ENCODE data around the gene TLN1.

The TLN1 gene

DNA sequence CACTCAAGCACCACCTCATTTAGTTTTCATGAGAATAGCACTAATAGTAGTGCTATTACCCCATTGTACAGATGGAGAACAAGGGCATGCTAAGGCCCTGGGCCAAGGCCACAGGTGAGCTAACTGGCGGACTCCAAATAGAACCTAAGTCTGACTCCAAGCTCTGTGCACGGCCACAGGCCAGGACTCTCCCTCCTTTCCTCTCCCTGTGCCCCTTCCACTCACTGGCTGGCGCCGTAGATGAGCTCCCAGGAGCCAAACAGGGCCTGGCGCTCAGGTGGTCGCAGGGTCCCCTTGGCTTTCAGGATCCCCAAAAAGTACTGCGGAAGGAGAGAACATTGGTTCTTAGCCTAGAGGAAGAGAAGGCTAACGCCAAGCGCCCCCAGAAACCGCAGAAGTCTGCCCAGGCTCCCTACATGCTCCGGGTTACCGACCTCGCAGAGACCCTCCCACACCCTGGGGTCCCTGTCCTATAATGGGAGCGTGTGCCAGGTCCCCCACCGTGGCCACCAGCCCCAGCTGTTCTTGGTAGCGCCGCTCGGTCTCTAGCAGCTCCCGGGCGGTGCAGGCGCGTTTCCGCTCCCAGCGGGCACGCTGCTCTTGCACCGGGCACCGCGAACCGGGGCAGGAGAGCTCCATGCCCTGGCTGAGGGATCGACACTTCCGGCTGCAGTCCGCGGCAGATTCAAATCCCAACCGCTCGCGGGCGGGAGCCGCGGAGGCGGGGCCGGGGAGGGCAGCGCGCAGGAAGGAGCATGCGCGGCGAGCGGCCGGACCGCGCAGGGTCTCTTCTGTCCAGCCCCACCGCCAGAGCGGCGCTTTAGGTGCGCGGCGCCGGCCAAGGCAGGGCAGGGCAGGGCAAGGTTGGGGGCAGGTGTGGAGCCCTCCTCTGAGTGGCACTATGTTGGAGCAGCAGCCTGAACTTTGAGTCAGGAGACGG is 67.2 kb downstream of the TLN1 start, which contains the start of gene ARHGEF39:
ARHGEF39 (minus strand) TSS at position 665 of the 940 bp plus-strand sequence; CDS start at position 639, 26 bp downstream.
- no peak for DNase-seq (ENCODE audit: low read depth, low spot score)

DNA sequence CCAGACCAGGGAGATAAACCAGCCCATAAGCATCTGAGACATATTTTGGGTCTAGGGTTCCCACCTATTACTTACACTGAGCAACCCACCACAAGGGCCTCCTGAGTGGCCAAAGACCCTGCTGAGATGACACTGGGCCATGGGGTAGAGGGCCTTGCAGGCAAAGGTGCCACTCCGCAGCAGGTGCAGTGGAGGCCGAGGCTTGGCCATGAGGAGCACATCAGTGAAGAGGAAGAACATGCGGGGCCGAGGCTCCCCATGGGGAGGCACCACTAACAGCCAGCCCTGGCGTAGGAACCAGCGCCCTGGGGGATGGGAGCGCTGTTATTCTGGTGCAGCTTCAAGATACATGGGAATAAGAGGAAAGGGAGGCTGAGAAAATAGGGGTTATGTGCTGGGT is 69.6 kb downstream of the TLN1 start:
- DNase-seq (ENCODE audit: low read depth, low spot score) = no peak

DNA sequence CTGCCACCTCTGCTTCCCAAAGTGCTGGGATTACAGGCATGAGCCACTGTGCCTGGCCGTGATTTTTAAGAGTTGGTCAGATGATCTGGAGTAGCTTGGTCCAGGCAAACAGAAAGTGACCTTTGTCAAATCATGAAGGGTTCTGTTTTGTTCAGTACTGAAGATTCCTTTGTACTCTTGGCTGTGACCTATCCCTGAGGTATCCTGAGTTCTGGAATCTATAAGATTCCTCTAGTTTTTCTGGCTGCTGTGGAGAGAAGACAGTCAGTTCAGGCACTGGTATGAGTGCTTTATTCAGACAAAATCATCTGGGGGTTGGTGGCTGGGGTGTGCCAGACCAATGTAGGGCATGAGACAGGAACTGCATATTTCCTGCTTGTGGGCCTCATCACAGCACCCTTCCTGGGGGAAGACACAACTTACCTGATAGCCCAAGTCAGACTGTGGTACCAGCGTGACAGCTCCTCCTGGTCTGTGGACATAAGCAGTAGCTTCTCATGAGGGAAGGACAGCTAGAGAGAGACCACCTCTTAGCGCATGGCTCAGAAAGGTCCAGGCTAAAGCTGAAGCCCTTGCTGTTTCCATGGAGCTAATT is 70.1 kb downstream of the TLN1 start:
- no peak for DNase-seq (ENCODE audit: low read depth, low spot score)

DNA sequence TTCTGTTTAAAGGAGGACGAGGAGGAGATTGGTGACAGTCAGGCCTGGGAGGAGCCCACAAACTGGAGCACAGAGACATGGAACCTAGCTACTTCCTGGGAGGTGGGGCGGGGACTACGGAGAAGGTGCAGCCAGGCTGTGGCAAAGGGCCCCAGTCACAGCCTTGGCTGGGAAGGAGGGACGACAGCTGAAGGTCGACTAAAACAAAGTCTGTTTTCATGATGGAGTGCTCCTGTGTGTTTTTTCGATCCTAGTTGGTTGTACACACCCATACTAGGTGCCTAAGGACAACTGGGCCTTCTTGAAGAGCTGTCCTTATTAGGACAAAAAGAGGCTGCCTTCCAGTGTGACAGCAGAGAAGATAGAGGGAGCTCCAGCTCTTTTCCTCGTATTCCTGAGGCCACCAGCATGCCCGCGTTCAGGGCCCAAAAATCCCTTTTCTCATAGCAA is 71.0 kb downstream of the TLN1 start:
- DNase-seq (ENCODE audit: low read depth, low spot score) = no peak

DNA sequence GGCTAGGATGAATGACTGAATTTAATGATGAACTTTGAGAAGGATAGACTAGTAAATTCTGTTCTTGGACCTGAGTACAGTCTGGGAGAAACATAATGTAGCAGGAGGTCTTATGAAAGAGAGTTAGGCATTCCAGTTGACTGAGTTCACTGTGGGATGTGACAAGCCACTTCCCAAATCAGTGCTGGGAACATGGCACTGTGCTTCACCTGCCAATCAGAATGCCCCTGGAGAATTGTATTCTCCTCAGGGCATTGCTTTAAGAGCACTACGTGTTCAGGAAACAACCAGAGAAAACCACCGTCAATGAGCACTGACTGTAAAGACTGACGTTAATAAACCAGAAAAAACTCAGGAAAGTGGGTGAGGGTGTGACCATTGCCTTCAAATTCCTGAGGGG is 72.7 kb downstream of the TLN1 start:
- no peak for DNase-seq (ENCODE audit: low read depth, low spot score)

DNA sequence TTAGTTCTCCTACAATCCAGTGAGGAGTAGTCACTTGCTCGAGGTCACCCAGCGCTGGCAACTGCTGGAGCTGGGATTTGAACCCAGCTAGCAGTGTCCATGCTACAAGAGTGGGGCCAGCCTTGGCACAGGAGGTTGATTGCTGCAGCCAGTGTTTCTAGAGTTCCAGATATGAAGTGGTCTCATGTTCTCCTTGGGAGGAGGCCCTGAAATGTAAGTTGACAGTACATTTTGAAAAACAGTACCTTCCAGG is 73.1 kb downstream of the TLN1 start:
- DNase-seq (ENCODE audit: low read depth, low spot score) = no peak

DNA sequence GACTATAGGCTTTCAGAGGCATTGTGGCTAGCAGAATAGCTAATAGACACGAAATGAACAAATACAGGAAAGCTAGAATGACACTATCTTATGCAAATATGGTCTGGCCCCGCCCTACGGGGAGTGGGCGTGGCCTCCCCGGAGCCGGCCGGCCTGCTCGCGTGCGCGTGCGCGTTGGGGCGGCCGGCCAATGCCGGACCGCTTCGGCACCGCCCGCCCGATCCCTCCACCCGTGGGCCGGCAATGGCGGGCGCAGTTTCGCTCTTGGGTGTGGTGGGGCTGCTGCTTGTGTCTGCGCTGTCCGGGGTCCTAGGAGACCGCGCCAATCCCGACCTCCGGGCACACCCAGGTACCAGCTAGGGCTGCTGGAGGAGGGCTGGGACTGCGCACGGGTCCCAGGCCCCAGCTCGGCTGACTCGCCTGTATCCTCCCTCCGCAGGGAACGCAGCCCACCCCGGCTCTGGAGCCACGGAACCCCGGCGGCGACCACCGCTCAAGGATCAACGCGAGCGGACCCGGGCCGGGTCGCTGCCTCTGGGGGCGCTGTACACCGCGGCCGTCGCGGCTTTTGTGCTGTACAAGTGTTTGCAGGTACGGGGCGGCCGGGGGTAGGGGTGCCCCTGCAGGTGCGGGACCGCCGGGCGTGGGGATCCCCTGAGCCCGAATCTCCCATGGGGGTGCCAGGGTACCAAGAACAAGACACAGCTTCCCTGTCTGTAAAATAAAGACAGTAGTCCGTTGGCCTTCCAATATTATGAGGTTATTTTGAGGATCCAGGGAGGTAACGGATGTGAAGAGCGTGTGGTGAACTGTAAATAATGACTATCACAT is 73.6 kb downstream of the TLN1 start, which contains the start of gene CCDC107:
CCDC107 (plus strand) TSS at position 156 of the 831 bp plus-strand sequence; CDS start at position 244, 88 bp downstream.
- DNase-seq (ENCODE audit: low read depth, low spot score) = peak; percentile 58

DNA sequence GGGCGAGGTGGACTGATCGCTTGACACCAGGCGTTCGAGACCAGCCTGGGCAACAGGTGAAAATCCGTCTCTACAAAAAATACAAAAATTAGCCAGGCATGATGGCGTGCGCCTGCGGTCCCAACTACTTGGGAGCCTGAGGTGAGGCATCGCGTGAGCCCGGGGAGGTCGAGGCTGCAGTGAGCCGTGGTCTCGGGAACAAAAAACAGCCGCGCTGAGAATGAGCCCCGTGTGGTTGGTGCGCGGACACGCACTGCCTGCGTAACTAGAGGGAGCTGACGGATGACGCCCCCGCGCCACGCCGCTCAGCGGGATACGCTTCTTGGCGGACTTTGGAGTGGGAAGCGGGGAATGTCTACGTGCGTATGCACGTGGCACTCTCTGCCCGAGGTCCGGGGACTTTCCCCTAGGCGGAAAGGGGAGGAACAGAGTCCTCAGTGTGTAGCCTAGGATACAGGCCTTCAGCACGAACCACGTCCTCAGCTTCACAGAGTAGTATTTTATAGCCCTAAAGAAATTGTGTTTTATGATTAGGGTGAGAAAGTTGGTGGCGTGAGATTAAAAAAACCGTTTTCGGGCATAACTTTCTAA is 74.4 kb downstream of the TLN1 start, which contains the start of gene RMRP:
RMRP (minus strand) TSS at position 474 of the 591 bp plus-strand sequence.
- DNase-seq (ENCODE audit: low read depth, low spot score) = peak; percentile 76

DNA sequence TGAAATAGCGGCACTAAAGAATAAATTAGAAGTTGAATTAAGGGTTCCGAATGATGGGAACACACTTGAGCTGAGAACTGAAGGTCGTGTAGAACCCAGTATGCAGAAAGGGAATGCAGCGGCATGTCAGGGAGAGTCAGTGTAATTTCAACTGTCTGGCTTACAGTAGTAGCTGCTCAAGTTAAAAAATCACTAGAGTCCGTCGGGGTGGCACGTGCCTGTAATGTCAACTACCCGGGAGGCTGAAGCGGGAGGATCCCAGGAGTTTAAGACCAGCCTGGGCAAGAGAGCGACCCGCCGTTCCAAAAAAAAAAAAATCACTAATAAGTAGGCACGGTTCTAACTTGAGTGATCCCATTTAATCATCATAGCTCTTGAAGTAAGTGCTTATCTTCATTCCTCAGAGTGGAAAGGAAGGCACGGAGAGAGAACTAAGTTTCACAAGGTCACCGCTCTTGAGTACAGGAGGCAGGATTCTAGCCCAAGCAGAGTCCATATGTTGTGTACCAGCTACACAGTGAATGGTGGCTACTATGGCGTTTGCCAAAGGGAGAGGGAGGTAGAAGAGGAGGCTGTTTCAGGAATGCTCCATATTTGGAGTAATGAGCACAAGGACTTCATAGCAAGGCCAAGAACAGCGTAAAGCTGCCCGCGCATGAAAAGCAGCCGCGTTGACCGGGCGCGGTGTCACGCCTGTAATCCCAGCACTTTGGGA is 75.0 kb downstream of the TLN1 start:
- no peak for DNase-seq (ENCODE audit: low read depth, low spot score)

DNA sequence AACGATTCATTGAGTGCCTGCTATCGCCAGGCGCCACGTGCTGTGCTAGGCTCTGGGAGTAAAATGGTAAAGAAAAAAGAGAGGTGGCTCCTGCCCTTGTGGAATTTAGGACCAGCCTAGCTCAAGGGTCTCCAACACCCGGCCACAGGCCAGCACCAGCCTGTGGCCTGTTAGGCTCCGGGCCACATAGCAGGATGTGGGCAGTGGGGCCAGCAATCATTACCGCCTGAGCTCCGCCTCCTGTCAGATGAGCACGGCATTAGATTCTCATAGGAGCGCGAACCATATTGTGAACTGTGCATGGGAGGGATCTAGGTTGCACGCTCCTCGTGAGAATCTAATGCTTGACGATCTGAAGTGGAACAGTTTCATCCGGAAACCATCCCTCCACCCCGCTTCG is 75.6 kb downstream of the TLN1 start:
- no peak for DNase-seq (ENCODE audit: low read depth, low spot score)

DNA sequence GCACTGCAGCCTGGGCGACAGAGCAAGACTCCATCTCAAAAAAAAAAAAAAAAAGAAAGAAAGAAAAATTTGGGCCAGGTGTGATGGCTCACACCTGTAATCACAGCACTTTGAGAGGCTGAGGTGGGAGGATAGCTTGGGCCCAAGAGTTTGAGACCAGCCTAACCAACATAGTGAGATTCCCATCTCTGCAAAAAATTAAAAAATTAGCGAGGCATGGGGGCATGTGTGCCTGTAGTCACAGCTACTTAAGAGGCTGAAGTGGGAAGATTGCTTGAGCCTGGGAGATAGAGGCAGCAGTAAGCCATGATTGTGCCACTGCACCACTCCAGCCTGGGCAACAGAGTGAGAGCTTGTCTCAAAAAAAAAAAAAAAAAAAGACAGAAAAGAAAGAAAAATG is 78.4 kb downstream of the TLN1 start:
- DNase-seq (ENCODE audit: low read depth, low spot score) = no peak

DNA sequence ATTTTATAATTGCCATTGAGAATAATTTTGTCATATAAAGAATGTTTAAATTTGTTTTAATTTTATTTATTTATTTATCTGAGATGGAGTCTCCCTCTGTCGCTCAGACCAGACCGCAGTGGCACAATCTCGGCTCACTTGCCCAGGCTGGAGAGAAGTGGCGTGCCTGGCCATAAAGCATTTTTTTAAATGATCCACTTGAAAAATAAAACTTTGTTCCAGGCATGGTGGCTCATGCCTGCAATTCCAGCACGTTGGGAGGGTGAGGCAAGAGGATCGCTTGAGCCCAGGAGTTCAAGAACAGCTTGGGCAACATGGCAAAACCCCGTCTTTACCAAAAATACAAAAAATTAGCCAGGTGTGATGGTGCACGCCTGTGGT is 79.2 kb downstream of the TLN1 start:
- no peak for DNase-seq (ENCODE audit: low read depth, low spot score)

DNA sequence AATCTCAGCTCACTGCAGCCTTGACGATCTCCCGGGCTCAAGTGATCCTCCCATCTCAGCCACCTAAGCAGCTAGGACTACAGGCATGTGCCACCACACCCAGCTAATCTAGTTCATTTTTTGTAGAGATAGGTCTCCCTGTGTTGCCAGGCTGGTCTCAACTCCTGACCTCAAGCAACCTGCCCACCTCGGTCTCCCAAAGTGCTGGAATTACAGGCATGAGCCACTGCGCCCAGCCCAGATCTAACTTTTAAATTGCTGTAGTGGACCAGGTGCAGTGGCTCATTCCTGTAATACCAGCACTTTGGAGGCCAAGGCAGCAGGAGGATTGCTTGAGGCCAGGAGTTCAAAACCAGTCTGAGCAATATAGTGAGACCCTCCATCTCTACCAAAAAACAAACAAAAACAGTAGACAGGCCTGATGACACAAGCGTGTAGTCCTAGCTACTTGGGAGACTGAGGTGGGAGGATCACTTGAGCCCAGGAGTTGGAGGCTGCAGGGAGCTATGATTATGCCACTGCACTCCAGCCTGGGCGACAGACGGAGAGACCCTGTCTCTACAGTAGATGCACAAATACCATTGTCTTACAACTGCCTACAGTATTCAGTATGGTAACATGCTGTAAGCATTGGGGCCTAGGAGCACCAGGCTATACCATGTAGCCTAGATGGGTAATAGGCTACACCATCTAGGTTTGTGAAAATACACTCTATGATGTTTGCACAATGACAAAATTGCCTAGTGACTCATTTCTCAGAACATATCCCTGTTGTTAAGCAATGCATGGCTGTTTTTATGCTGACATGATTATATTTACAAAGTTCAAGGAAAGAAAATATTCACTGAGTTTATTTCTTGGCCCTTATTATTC is 79.8 kb downstream of the TLN1 start:
- DNase-seq (ENCODE audit: low read depth, low spot score) = no peak

DNA sequence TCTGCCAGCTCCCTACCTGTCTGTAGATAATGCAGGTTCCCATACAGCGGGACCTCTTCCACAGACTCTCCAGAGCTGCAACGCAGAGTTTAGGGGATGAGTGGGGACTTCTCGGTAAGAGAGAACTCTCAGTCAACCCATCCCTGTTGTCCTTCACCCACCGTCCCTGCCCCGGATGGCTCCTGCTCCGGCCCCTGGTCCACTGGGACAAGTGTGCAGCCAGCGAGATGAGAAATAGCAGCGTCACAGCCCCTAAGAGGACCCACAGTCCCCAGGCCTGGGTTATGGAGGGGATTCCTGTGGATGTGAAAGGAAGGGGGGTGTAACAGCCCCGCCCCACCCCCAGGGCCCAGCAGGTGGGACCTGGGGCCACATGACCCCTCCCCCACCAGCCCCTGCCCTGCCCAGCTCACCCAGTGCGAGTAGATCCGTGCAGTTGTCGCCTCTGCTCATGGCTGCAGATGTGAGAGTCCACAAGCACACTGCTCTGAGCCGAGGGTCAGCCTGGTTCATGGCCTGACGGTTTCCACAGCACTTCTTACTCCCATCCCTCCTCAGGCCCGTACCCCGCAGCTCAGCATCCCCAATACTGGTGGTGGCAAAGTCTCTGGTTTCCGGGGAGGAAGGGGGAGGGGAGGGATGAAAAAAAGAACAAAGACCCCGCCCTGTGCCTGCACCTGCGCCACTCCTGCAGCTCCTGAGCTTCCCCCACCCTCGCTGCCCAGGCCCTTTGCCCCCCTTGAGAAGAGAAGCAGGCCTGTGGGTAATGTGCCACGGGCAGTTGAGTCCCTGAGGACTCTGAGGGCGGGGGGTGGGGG is 81.4 kb downstream of the TLN1 start, which contains the start of gene SIT1:
SIT1 (minus strand) TSS at position 591 of the 818 bp plus-strand sequence; CDS start at position 513, 78 bp downstream.
- no peak for DNase-seq (ENCODE audit: low read depth, low spot score)

DNA sequence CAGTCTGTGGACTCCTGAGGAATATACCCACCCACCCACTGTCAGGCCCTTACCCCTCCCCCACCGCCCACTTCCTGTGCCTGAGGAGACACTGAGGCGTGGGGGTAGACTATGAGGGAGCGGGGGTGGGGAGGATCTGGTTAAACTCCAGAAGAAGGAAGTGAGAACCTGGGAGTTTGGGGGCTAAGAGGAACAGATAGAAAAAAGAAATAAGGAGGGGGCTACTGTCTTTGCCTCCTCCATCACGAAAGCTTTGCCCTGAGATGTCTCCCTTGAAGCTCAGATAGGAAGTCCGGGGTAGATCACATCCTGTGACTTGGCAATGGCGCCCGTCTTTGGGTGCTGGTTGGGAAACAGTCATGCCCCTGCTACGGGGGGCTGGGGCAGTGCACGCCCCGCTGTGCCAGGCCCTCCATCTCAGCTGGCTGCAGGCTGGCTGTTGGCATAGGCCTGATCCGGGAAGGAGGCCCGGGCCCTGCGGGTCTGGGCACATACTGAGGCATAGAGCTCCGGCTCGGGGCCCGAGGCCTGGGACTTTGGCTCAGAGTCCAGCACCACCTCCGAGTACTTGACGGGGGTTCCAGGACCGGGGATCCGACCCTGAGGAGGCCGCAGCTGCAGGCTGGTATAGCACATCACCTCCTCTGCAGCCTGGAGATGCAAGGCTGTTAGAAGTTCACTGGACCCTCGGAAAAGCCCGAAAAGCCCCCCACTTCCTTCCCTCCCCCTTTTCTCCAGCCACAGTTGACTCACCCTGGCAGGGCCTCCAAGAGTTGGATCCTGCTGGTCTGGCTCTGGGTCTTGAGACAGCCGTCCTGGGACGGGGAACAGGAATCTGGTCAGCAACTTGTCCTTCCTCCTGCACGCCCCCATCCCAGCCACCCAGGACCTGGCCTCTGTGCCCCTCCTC is 82.3 kb downstream of the TLN1 start:
- DNase-seq (ENCODE audit: low read depth, low spot score) = no peak

All from activated naive CD8-positive, alpha-beta T cell treated with anti-CD3 and anti-CD28 coated beads, Interleukin-2, amount 50 U/mL, for 16 hours (primary cell).